SK-N-MC (cell line): ENCODE data around the gene NPIPB2.

ENCODE experiments used
- EZH2 ChIP-seq: fragments of 200-600 bp; sonication (generic); IDR thresholded peaks from one replicate; pipeline ENCODE4 v1.6.1; 2017; ENCODE audit warnings: antibody characterized with exemption
- FOXP2 ChIP-seq: optimal IDR thresholded peaks from 2 replicates; pipeline ENCODE3; 2011; ENCODE audit warnings: mild to moderate bottlenecking, moderate library complexity; ENCODE audit not compliant: insufficient read depth; ENCODE audit errors: extremely low read length, control extremely low read depth
- POLR2AphosphoS5 ChIP-seq: IDR thresholded peaks from 2 replicates; pipeline ENCODE4 v1.6.1; 2012; ENCODE audit warnings: mild to moderate bottlenecking, low read depth, low read length, borderline replicate concordance

GRCh38 chr16:11964761-11965551 lies 23.1 kb upstream of the NPIPB2 start, which contains the start of gene TNFRSF17:
- TF ChIP-seq EZH2 (no peak), POLR2AphosphoS5 (no peak), FOXP2 (no peak)
